IPS-NIHi7 (cell line): Measurements from ENCODE around the gene ERMARD.
A peak's percentile ranks its signal among the peaks of the same experiment; 100 is the strongest.

Experiments
- DNase-seq: peaks from one replicate; pipeline ENCODE4 v3.0.0; 2012; ENCODE audit warnings: mixed read lengths; ENCODE audit errors: extremely low spot score

The ERMARD gene

DNA sequence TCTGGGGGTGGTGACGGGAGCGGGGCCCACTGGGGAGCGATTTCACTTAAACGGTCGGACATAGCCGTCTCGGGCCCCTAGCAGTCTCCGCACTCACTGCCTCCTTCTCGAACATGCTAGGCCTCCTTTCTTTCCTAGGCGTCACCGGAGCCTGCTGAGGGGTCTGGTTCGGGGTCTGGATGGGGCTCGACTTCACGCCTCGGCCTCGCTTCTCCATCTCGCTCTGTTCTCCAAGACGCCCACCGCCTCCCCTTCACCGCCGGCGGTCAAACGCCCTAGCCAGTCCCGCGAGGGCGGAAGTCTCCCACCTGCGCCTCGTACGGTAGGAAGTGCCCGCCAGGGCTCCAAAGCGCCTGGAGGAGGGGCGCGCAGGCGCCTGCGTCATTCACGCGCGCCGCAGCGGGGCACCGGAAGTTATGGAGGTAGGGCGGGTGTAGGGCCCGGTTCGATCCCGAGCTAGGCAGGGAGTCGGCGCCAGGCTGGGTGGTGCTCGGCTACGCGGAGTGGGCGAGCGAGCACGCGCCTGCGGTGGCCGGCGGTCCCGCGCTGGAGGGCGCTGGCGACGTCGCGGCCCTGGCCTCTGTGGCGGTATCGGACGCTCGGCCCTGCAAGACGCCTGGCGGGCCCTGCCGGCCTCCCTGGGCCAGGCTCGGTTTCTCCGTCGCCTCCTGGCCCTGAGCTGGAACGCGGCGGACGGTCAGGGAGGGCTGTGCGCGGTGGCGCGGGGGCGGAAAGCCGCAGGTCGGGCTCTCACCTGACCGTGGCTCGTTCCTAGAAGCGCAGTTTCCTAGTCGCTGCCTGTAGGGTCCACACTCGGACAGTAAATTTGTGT, at the start of gene ERMARD, which contains the start of gene DYNLT2:
ERMARD (plus strand) TSS at position 381 of the 832 bp plus-strand sequence; CDS start at position 417, 36 bp downstream.
DYNLT2 (minus strand) TSS at position 331 of the 832 bp plus-strand sequence; CDS start at position 217, 114 bp downstream.
- DNase-seq, result peak; percentile 96

DNA sequence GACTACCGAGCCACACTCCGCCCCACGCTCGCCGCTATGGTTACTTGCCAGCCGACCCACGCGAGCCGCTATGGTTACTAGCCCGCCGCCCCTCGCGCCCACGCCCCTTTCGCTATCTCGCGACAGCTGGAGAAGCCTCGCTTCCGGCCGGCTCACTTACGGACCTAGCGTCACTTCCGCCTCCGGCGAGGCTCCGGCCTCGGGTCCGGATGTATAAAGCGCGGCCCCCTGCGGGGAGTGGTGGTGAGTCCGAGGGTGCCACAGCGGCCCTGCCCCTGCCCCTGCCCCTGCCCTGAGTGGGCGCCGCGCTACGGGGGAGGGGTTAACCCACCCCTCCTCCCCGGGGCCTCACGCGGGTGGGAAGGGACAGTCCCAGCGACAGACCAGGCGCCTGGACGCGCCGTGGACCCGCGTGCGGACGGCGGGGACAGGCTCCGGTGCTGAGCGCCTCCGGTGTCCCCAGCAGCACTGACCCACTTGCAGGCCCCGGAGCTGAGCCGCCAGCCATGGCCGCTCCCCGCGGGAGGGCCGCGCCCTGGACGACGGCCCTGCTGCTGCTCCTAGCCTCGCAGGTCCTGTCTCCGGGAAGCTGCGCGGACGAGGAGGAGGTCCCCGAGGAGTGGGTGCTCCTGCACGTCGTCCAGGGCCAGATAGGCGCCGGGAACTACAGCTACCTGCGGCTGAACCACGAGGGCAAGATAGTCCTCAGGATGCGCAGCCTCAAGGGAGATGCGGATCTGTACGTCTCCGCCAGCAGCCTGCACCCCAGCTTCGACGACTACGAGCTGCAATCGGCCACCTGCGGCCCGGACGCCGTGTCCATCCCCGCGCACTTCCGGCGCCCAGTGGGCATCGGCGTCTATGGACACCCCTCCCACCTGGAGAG, 49.2 kb upstream of the ERMARD start, which contains the start of the genes C6orf120 and WDR27:
C6orf120 (plus strand) TSS at position 173 of the 886 bp plus-strand sequence; CDS start at position 507, 334 bp downstream.
WDR27 (minus strand) TSS at position 76 of the 886 bp plus-strand sequence. CDS start 13,024 bp downstream, outside the sequence.
- peak; percentile 93 for DNase-seq

DNA sequence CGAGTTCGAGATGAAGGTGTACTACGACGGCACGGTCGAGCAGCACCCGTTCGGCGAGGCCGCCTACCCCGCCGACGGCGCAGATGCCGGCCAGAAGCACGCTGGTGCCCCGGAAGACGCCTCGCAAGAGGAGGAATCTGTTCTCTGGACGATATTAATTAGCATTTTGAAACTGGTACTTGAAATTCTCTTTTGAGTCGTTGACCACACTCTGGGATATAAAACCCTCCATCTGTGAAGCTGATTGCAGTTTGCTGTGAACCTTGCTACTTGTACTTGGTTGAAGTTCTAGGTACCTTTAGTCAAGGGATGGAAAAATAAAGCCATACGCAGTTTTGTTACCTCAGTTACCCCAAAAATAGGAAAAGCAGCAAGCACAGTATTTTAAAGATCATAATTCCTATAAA, 48.6 kb upstream of the ERMARD start:
- DNase-seq, result no peak

DNA sequence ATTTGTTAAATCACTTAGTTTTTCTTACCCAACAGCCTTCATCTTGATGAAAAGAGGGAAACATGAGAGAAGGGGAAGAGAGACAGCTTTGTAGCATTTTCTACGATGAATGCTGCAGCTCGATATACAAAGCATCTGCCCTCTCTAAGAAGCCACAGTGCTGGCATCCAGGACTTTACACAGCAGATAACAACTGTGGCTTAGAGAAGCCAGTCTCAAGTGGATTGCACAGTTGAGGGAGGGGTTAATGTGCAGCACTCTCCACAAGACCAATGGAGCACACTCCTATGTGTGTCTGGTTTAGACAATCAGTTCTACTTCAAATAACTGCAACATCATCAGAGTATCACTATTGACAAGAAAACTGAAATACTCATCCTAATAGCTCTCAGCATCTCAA, 43.6 kb upstream of the ERMARD start:
- DNase-seq, result no peak

DNA sequence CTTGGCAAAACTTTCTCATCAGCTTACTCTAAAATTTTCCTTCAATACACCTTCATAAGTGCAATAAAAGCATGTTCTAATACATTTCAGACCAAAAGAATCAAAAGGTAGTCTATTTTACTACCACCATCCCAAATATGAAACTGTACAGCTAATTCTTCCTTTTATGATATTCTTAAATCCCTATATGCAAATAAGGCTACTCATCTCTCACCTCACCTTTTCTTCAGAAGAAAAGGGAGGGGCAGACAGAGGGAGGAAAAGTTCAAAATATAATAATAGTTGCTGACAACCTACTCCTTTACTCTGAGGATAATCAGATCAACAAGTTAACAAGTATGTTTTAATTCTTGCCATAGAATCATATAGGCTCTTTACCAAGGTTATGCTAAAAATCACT, 42.1 kb upstream of the ERMARD start:
- DNase-seq, result no peak

DNA sequence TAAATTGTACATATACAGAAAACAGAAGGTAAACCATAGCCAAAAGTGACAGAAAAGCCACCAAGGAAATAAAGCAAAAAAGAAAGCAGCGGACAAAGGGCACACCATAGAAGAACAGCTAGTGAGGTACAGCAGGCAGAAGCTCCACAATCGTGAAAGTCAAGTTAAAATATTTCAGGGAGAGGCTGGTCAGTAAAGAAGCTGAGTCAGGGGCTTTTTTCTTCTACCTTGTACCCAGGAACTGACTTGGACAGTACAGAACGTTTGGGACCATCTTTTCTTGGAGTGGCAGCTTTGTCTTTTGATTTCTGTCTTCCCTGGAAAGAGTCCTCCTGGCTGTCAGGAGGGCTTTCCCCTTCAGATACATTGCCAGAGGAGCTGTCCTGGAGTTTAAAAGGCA, 41.4 kb upstream of the ERMARD start:
- no peak for DNase-seq

DNA sequence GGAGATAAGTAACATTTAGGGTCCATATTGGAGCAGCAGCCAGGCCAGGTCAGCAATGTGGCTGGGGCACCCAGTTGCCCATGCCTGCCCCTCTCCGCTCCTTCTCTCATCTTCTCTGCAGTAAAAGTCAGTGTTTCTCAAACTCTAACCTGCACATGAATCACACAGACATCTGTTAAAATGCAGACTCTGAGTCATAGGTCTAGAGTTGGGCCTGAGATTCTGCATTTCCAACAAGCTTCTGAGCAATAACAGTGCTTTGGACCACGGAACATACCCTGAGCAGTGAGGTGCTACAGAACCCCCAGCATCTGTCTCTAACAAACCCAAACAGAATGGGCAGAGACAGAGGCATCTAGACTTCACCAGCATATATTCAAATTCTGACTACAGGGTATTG, 37.2 kb upstream of the ERMARD start:
- no peak for DNase-seq

DNA sequence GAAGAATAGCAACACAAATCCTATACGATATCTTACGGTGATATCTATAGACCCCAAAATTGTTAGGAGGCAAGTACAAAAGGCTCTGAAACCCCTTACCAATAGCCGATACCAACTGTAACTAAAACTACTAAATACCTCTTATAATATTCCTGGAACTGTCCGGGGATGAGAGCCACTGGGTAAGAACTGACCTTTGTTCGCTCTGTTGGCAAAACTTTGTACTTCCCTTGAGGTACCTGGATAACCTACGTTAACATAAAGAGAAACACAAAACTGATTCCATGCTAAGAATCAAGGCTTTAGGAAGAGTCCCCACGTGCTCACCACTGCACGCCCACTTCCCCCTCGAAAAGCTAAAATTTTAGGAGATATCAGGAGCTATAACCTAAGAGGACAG, 36.8 kb upstream of the ERMARD start:
- DNase-seq, result no peak

DNA sequence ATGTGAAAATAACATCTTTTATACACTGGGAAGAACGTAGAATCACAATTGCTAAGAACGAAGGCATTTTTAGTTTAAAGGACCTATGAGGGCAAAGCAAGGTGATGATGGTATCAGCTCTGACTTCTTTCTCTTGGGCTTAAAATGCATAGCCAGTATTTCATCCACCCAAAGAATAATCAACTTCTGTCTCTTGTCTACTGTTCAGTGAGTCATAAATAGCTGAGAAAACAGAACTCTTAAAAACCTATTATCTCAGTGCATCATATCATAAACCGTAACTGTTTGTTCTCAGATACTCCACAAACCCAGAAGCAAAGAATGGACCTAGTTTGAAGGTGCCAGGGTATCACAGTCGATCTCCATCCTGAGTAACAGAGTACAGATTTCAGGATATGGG, 32.3 kb upstream of the ERMARD start:
- DNase-seq, result no peak

DNA sequence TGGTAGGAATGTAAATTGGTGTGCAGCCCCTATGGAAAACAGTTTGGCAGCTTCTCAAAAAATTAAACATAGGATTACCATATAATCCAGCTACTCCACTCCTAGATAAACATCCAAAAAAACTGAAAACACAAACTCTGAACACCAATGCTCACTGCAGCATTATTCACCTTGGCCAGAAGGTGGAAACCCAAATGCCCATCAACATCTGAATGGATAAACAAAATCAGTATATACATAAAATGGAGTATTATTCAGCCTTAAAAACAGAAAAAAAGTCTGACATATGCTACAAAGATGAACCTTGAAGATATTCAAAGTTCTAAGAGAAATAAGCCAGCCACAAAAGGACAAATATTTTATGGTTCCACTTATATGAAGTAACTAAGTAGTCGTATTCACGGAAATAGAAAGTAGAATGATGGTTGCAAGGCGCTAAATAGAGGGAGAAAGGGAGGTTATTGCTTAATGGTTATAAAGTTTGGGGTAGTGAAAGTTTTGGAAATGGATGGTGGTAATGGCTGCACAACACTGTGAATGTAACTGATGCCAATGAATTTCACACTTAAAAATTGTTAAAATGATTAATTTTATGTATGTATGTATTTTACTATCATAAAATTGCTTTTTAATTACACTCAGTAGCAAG, 31.1 kb upstream of the ERMARD start:
- no peak for DNase-seq

DNA sequence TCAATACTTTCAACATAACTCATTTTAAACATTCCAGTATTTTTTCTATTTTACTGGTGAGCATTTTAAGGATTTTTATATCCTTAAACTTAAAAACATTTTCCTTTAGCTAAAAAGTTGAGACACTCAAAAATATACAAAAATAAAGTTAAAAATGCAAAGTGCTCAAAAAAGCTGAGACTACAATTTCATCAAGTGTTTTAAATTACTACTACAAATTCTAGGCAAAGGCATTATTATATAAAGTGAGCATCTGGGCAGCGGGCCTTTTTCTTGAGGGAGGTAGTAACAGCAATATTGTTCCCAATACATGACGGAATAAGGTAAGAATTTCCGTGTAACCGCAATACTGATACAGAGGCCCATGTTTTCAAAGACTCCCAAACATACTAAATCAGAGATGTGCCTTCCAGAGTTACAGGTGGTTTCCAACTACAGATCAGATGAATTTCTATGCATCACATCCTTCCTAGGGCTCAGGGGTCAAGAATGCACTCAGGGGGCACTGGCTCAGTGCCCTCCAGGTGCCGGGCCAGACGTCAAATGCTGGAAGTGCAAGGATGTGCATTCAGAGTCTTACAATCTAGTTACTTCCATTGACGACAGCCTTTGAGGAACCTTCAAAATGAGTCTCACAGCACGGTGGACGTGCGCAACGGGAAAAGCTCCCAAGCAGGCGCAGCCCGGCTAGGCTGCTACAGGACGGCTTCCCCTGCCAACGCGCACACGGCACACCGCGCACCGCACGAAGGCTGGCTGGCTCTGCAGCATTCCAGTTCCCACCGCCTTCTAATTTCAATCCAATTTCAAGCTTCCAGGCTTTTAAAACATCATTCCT, 28.8 kb upstream of the ERMARD start:
- peak; percentile 41 for DNase-seq

DNA sequence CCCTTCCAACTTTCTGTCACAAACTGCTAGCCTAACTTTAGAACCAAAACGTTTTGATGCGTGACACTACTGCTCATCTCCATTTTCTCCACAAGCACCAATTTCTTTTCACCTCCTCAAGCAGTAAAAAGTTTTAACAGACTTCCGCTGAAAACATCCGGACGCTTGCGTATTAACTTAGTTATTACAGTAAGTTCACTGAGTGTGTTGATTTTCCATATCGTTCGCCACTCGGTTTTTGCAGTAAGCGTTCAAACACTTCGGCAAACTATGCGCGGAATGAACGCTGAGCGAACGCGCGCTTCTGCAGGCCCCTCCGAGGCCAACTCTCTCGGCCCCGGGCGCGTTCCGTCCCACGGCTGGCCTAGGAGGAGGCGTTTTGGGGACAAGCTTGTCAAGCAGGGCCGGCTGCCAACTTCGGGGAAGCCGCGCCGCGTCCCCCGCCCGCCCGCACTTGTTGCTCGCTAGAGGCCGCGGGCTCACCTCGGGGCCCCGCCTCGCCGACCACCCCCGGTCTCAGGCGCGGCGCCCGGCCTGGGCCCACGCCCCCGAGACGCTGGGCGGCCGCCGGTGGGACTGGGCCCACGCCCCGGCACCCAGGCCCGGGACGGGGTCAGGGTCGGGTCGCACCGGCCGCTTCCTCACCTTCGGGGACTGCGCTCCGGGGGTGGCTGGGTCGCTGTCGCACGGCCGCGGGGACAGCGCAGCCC, 28.1 kb upstream of the ERMARD start:
- DNase-seq, result peak; percentile 48

DNA sequence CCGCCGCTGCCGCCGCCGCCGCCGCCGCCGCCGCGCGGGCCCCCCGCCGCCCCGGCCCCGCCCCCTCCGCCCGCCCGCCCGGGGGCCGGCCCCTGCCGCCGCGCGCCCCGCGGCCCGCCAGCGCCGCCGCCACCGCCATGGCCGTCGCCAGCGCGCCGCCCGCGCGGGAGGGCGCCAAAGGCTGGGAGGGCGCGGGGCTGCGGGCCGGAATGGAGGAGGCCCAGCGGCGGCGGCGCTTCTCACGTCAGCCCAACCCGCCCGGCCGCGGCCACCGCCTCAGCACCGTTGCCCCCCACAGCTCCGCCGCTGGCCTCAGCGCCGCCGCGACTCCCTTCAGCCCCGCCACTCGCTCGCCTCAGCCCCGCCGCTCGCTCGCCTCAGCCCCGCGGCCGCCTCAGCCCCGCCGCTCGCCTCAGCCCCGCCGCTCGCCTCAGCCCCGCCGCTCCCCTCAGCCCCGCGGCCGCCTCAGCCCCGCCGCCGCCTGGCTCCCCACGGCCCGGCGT, 27.4 kb upstream of the ERMARD start:
- peak; percentile 58 for DNase-seq

DNA sequence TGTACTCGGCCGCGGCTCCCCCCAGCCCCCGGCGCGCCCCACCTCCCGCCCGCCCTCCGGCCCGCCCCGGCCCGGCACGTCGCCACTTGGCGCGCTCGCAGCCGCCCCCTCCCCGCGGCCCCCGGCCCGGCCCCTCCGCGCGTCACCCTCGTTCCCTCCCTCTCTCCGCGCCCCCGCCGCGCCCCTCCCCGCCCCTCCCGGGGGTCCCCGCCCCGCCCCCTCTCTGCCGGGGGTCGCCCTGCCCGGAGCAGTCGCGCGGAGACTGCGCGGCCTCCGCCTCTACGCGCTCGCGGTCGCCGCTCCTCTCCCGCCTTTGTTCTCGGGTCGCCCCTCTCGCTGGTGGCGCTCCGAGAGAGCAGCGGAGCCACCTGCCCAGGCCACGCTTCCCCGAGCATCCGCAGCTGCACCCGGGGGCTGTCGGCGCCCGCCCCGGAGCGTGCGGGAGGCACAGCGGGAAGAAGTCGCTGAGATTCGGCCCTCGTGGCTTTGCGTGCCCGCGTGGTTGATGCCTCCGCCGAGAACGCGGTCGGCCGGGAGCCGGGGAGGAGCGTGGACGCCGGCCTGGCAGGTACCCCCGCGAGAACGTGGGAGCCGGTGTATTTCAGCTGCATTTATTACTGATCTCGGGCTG, 26.8 kb upstream of the ERMARD start, which contains the start of gene PHF10:
PHF10 (minus strand) TSS at position 7 of the 631 bp plus-strand sequence. CDS start 569 bp downstream, outside the sequence.
- DNase-seq, result peak; percentile 87

DNA sequence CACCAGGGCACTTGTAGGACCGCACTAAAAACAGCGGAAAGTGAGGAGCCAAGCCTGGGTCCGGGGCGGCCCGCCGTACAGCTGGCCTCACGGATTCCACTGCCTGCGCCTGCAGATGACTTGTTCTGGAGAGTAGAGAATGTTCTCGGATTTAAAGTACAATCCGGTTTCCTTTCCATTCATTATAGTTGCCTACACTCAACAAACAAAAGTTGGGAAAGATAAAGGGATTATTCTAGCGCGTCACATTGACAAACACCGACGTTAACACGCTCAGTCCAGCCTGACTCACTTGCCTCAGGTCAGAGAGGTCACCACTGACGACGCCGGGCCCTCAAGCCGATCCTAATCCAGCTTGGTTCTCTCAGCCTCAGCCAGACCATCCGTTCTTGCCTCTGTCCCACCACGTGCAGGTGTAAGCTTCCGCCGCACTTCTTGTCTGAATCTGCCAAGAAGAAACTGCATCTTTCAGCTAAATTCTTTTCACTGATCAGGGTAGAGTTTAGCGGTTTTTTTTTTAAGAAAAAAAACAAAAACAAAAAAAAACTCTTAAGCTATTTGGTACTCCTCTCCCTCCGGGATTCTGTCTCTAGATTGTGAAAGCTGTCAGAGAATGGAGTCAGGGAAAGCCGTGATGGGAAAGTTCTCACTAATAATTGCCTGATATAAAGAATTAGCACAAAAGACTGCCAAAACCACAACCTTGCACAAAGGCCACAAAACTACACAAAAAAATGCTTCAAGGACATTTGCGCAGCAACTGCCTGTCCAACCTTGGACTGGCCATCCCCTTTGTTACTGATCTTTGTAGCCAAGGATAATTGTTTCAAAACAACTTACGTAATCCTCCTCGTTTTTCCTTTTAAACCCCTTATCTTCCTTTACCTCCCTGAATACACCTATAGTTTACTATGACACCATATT, 26.0 kb upstream of the ERMARD start:
- DNase-seq, result peak; percentile 78

DNA sequence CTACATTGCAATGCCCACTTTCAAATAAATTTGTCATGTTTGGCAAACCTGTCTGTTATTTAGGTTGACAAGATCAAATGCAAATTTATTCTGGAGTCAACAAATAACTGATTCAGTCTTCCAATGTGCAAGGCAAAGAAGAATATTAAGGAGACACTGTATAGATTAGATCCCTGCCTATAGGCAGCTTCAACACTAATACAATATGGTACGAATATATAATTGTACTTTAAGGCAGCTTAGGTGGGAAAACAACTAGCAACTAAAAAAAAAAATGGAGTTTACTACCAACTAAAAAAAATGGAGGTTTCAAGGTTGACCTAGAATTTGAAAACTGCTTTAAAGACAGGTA, 25.4 kb upstream of the ERMARD start:
- DNase-seq, result no peak

DNA sequence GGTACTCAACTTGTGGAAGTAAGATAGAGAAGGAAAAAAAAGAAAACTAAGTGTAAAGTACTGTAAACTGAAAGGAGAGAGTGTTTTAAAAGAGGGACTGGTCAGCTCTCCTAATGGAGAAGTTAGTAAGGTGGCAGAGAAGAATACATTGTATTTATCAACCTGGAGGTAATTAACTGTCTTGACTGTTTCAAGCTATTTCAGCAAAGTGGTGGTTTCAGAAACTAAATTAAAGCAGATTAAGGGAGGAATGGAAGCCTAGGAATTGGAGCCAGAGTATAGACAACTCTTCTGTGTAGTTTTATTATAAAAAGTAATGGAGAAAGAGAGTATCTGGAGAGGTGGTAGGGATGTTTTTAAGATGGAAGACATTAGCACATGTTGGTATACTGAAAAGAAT, 24.5 kb upstream of the ERMARD start:
- DNase-seq, result no peak

DNA sequence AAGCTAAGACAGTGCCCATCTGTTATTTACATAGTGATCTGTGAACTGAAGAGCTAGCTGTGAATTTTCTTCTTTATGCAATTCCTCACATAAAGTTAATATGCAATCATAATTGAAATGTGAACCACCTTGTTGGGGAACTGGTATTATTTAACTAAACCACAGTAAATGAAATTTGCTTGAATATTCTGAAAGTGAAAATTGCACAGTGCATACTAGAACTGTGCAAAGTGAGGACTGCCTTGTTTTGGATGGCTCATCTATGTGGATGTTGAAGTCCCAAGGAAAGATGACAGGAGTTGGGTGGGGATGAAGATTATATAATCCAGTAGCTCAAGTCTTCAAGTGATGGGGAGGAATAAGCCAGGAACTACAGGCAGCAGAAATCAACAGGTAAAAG, 21.5 kb upstream of the ERMARD start:
- no peak for DNase-seq
